8988T (cell line): ENCODE measurements around the gene CLECL1.
"Not testable (repeated sequence)": the region's sequence is repeated elsewhere in the genome, so short reads cannot be mapped to it uniquely, and the experiment has no call there.

Experiments used
- DNase-seq: peaks from one replicate; pipeline ENCODE4 v3.0.0; 2011

The CLECL1 gene

DNA sequence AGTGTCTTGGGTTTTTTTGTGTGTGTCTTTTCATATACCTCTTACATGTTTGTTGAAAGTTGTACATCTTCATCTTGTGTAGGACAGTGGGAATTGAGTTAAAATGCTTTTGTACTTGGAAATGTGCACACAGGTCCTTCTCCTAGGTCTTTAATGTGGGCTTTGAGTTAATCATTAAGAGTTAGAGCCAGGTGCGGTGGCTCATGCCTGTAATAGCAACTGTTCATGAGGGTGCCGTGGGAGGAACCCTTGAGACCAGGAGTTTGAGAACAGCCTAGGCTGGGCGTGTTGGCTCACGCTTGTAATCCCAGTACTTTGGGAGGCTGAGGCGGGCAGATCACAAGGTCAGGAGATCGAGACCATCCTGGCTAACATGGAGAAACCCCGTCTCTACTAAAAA lies 13.9 kb downstream of the CLECL1 start:
- no peak for DNase-seq

DNA sequence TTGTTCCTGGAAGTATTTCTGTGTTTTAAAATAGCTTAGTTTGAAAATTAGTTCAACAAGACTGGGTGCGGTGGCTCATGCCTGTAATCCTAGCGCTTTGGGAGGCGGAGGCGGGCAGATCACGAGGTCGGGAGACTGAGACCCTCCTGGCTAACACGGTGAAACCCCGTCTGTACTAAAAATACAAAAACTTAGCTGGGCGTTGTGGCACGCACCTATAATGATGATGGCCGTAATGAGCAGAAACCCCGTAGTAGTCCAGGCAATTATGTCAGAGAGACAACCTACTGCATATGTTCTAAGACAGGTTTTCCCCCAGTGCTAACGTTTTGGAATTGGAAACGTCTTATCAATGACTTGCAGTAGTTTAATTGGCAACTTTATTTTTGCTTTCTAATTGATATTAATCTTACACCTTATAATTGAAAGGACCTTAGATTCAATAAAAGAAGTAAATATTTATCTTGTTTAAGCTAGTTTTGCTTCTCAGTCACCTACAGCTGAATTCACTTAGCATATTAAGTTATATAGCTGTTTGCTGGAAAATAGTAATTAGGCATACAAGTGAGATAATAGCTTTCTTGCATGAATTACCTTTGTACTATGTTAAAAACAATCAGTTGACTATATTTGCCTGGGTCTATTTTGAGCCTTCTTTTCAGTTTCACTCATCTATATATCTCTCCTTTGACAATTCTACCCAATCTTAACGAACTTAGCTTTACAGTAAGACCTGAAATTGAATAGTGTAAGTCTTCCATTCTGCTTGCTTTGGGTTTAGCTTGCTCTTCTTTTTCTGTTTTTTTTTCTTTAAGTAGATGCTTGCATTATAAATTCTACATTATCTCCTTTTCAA lies 15.6 kb downstream of the CLECL1 start:
- no peak for DNase-seq

DNA sequence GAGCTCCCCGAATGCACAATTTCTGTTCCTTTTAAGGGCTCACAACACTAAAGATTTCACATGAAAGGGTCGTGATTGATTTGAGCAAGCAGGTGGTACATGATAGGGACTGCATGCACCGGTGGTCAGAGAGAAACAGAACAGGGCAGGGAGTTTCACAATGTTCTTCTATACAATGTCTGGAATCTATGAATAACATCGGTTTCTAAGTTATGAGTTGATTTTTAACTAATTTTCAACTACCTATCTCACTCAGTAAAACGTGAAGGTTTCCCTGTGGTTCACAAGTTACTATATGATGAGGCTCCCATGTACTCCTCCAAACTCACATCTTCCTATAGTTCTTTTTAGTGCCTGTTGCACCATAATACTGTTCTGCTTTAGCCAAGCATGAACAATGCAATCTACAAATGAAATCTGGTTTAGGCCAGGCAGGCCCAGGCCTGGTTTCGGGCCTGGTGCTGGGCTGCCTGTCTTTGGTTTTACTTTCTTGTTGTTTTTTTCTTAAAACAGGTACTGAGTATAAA lies 19.8 kb downstream of the CLECL1 start:
- not testable (repeated sequence) for DNase-seq

DNA sequence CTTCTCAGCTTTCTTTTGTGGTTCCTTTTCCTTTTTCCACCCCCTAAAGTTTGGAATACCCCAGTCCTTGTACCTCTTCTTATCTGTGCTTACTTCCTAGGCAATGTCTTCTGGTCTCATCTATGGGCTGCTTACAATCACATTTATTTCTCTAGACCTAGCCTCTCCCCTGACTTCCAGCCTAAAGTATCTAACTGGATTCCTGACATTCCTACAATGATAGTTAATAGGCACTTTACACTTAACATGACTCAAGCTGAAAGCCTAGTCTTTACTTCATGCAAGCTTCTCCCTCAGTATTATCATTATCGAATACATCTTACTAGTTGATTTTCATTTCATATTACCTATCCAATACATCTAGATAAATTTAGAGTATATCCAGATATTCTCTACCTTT lies 21.2 kb downstream of the CLECL1 start:
- DNase-seq = no peak

DNA sequence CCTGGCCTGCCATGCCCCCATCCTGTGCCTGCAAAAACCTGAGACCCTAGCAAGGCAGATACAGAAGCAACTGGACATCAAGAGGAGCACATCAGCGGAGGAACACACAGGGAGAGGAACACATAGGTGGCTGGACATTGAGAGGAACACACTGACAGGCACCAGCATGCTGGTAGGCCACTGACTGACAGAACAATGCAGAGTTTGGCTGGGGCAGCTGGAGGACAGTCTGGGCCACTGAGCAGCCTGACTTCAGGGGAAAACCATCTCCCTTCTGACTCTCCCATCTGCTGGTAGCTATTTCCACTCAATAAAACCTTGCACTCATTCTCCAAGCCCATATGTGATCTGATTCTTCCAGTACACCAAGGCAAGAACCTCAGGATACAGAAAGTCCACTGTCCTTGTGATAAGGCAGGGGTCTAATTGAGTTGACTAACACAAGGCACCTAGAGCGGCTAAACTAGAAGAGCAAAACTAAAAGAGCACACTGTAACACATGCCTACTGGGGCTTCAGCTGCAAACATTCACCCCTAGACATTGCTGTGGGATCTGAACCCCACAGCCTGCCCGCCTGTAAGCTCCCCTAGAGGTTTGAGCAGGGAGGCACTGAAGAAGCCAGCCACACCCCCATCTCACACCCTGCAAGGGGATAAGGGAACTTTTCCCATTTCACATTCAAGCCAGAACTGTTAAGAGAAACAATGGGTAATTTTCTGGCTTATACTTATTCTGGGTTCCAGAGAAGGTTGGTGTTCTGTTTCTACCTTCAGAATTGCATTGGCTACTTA lies 22.1 kb downstream of the CLECL1 start:
- DNase-seq = no peak

DNA sequence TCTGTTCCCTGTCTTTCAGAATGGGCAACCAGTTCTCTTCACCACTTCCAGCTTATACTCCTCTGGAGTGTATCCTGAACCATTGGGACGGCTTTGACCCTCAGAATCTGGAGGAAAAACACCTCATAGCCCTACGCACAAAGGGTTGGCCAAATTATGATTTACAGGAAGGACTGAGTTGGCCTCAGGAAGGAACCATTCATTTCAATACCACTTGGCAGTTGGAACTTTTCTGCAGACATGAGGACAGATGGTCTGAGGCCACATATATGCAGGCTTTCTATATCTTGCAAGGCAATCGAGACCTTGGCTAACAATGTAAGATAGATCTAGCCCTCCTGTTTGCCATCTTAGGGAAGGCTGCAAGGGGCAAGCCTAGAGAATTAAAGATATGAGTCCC lies 24.0 kb downstream of the CLECL1 start:
- DNase-seq = no peak

DNA sequence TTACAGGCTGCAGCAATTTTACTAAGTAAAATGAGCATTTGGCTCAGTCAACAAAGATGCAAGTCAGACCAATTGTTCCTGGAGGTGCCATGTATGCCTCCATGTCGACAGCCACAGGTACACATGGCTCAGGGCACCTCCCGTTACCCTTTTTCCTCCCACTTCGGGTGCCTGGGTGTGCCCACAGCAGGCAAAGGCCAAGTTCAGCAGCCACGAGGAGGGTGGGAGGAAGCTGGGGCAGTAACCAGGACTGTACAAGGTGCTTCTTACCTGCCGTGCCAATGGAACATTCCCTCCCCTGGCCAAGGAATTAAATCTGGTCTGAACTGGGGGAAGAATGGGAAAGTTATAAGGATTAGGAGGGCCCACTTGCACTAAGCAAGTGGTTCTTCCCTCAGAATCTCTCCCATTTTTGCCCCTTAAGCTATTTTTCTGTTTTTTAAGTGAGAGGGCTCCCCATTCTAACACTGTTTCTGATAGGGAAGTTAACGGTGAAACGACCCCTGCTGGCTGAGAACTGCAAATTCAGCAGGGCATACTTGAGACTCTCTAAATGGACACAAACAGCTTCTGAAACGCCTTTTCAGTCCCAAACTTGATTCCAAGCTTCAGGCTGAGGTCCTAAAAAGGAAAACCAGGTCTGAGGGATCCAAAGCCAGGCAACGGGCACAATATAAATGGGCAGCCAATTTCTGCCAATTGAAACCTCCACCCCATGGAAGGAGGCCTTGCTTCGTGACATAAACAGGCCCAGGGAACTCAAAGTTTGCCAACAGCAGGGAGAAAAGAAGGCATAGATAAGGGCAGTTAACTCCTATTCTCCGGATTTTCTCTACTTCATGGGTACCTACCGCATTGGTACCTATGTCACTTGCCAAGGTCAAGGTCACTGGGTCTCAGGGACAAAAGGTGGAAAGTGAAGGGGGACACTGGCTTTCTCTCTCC lies 24.8 kb downstream of the CLECL1 start:
- DNase-seq = no peak

DNA sequence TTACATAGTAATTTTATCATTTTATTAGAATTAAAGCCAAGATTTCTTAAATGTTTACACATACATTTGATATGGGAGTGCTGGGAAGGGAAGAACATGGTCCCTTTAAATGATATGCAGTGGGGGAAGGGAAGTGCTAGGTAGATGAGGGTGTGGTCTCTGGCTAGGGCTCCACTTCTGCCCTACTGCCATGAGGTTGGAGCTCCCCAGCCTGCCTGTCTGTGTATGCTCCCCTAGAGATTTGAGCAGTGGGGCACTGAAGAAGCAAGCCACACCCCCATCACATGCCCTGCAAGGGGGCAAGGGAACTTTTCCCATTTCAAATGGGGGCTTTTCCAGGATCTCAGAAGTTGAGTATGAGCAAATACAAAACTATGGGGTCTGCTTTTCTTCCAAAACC lies 25.5 kb downstream of the CLECL1 start:
- DNase-seq = no peak

DNA sequence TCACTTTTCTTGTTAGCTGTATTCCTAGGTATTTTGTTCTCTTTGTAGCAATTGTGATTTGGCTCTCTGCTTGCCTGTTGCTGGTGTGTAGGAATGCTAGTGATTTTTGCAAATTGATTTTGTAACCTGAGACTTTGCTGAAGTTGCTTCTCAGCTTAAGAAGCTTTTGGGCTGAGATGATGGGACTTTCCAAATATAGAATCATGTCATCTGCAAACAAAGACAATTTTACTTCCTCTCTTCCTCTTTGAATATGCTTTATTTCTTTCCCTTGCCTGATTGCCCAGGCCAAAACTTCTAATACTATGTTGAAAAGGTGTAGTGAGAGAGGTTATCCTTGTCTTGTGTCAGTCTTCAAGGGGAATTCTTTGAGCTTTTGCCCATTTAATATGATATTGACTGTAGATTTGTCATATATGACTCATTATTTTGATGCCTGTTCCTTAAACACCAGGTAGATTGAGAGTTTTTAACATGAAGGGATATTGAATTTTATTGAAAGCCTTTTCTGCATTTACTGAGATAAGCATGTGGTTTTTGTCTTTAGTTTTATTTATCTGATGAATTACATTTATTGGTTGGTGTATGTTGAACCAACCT lies 26.7 kb downstream of the CLECL1 start:
- no peak for DNase-seq

DNA sequence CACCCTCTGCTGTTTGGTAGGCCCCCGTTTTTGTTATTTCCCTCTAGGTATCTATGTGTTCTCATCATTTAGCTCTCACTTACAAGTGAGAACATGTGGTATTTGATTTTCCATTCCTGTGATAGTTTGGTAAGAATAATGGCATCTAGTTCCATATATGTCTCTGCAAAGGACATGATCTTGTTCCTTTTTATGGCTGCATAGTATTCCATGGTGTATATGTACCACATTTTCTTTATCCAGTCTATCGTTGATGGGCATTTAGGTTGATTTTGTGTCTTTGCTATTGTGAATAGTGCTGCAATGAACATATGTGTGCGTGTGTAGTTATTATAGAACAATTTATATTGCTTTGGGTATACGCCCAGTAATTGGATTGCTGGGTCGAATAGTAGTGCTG lies 28.3 kb downstream of the CLECL1 start:
- not testable (repeated sequence) for DNase-seq

DNA sequence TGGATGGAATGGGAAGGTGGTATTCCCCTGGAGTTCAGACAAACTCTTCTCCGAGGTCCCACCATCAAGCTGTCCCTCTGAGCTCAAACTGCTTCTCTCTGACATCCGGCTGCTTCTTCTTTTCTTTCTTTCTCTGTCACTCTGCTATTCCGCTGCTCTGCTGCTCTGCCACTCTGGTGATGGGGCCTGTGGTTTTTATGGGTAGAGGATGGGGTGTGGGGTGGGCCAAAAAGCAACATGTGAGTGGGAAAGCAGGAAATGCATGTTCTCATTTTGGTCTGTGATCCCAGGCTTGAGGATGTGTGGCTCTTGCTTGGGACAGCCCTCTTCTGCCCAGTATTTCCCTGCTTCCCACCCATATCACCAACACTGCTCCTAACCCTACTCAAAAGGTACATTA lies 30.6 kb downstream of the CLECL1 start:
- no peak for DNase-seq

DNA sequence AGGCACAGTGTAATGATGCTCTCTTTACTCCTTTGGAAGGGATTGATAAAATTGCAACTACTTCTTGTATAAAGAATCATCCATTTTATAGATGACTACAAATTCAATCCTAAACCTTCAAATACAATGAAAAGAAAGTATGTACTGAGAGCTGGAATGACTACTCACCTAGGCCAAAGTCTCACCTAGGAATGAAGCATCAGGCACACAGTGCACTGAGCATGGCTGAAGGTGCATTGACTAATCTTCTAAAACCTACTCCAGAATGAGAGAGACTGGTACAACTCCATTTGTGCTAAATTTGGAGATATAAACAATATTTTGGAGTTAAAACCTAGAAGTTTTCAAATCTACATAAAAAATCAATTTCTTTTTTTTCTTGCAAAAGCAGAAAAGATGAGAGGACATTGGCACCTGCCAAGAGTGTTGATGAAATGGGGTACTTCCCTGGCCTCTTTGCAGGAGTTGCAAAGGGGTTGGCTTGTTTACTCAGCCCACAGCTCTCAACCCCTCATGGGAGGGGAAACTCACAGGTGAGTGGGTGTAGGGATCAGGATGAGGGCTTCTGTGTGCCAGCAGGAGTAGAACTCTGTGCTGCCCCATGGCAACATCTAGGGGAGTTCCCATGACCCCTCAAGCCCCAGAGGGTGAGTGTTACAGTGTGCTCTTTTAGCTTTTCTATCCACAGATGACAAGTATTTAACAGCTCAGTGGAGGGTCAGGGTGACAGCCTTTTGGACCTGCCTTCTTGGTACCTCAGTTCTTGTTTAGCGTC lies 31.3 kb downstream of the CLECL1 start:
- DNase-seq = no peak

DNA sequence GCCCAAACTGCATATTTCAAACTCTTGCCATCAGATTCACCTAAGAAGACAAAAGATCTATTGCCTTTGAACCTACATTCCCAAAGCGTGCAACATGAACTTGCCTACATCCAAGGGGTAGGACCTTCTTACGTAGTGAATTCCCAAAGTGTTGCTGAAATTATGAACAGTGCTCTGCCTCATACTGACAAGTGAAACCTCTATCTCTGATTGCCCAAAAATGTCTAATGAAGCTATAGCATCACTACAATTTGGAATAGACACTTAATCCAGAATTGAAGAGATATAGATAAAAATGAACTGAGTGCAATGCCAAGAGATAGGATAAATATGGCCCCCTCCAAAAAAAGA lies 32.3 kb downstream of the CLECL1 start:
- DNase-seq = no peak

DNA sequence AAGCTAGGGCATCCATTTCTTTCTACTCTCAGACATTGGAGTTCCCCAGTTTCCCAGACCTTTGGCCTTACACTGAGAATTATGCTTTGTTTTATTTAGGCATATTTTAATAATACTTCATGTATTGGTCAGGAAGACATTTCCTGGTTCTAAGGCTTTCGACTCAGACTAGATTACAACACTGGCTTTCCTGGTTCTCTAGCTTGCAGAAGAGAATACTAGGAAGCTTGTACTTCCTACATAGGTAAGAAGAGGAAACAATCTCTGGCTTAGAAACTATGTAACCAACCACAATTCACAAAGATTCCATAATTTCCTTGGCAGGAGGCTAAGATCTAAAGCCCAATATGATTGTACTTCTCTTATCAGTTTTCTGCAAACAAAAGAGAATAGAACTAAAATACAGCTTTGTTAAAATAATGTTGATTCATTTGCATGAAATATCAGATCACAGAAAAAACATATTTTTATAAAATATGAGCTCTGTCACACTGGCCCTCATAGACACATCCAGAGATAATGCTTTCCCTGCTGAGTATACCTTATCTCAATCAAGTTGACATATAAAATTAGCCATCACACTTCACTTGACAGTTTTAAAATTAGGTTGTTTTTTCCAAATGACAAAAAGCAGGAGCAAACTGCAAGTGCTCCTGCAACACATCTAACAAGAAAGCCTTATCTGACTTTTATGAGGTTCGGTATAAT lies 32.8 kb downstream of the CLECL1 start:
- no peak for DNase-seq

DNA sequence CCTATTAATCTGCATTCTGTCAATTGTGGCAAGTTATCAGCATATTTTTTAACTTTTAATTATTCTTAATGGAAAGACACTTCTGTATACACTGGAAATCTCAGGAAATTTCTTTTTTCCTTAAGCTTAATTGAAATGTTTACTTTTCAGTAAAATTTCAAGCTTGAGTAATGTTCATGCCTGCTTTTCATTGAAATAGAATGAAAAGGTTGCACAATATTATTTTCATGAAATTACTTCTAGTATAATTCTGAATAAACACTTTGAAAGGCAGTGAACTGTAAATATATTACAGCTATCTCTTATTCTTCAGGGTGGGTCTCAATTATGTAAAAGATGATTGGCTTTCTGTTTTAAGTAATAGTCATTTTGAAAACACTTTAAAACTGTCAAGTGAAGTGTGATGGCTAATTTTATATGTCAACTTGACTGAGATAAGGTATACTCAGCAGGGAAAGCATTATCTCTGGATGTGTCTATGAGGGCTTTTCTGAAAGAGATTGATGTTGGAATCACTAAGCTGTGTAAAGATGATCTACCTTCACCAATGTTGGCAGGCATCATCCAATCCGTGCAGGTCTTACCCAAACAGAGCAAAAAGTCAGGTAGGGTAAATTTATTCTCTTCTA lies 33.5 kb downstream of the CLECL1 start:
- no peak for DNase-seq

DNA sequence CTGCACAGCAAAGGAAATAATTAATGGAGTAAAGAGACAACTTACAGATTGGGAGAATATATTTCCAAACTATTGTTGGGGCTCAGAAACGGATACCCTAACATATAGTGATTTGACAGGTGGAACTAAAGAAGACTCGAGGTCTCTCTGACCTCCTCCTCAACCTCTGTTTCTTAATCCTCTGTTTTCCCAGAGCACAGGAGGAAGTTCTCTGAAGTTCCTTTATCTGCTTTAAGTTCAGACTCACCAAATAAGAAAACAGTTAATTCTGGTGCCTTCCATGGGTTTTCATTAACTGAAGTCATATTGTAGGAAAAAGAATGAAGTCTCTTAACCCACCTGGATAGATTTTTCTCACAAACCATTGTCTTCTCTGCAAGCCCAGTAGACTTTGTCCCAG lies 34.2 kb downstream of the CLECL1 start:
- DNase-seq = no peak

DNA sequence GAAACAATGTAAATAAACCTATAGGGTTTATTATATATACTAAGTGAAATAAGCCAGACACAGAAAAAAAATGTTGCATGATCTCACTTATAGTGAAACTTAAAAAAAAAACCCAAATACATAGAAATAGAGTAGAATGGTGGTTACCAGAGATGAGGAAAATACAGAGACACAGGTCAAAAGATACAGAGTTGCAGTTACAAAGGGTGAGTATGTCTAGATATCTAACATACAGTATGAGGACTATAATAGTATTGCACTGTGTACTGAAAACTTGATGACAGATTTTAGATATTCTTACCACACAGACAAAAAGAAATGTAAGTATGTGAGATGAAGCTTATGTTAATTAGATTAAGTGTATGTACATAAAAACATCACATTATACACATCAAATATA lies 35.3 kb downstream of the CLECL1 start:
- DNase-seq = no peak

DNA sequence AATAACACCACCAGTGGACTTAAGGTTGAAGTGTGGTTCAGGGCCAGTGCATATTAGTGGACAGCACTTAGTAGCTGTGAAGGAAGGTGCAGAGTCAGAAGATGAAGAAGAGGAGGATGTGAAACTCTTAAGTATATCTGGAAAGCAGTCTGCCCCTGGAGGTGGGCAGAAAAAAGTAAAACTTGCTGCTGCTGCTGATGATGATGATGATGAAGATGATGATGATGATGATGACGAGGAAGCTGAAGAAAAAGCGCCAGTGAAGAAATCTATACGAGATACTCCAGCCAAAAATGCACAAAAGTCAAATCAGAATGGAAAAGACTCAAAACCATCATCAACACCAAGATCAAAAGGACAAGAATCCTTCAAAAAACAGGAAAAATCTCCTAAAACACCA lies 37.2 kb downstream of the CLECL1 start:
- DNase-seq = not testable (repeated sequence)

DNA sequence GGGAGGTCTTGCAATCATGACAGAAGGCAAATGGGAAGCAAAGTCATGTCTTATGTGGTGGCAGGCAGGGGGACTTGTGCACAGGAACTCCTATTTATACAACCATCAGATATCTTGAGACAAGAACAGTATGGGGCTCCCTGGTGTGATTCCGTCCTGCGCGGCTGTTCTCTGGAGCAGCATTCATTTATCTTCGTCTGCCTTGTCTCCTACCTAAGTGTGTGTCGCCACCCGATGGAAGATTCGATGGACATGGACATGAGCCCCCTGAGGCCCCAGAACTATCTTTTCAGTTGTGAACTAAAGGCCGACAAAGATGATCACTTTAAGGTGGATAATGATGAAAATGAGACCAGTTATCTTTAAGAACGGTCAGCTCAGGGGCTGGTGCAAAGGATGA lies 37.7 kb downstream of the CLECL1 start:
- DNase-seq = not testable (repeated sequence)

DNA sequence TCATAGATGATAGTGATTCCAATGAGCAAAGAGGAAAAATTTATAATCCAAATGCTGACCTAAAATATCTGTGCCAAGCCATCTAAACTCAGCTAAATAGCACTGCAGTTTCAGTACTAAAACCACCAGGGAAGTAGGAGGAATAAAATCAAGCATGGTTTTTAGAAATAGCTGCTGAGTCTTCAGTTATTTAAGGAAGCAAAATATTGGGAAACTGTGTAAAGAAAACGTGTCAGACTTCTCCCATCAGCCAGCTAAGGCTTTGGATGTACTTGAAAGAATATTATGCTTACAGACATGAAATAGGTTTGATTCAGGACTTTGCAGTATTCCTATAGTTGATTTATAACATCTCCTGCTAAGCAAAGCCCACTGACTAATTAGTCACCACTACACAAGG lies 38.7 kb downstream of the CLECL1 start:
- no peak for DNase-seq

DNA sequence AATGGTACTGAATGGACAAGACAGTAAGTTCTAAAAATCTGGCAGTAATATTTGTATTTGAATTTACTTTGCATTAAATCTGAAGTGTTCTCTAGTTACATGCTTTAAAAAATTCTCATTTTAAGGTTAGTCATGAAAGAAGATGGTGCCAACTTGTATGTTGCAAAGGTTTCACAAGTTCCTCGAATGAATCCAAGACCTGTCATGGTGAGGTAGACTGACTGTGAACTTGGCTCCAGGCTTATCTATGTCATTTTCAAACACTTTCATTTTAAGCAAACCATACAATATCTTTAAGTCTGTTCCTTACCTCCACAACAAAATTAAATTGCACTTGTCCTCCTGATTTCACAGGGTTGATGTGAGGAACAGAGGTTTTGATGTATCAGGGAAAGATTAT lies 40.0 kb downstream of the CLECL1 start:
- no peak for DNase-seq
